Neural progenitor cell (in vitro differentiated cells): ENCODE measurements around the gene RPEL1. TPM values are rescaled to one million over a fixed set of nuclear protein-coding genes. Genes with fewer than 3 reads are reported as not detected.

Experiments used
- DNase-seq: peaks from one replicate; pipeline ENCODE4 v3.0.0-alpha.2; 2016; ENCODE audit warnings: low spot score
- H2AFZ ChIP-seq: fragments of 200-600 bp; sonication (generic); replicated peaks from 2 replicates; pipeline ENCODE4 v1.6.1; 2016; ENCODE audit warnings: antibody characterized with exemption
- H3F3A ChIP-seq: fragments of 200-600 bp; sonication (generic); 2 replicates; pipeline ENCODE4 v1.6.1; 2016; ENCODE audit warnings: antibody characterized with exemption, low read depth
- H3K27ac ChIP-seq: fragments of 200-600 bp; sonication (generic); 2 replicates; pipeline ENCODE4 v1.5.1; 2016; ENCODE audit warnings: mild to moderate bottlenecking
- H3K27me3 ChIP-seq: fragments of 200-600 bp; sonication (generic); 2 replicates; pipeline ENCODE4 v1.6.1; 2016; ENCODE audit warnings: mild to moderate bottlenecking, moderate library complexity
- H3K36me3 ChIP-seq: fragments of 200-600 bp; sonication (generic); 2 replicates; pipeline ENCODE4 v1.5.1; 2016
- H3K4me1 ChIP-seq: fragments of 200-600 bp; sonication (generic); 2 replicates; pipeline ENCODE4 v1.6.1; 2016; ENCODE audit warnings: mixed run types
- H3K4me2 ChIP-seq: fragments of 200-600 bp; sonication (generic); 2 replicates; pipeline ENCODE4 v1.6.1; 2016
- H3K4me3 ChIP-seq: fragments of 200-600 bp; sonication (generic); 2 replicates; pipeline ENCODE4 v1.5.1; 2016
- H3K79me2 ChIP-seq: fragments of 200-600 bp; sonication (generic); 2 replicates; pipeline ENCODE4 v1.6.1; 2016; ENCODE audit warnings: low read depth
- H3K9ac ChIP-seq: fragments of 200-600 bp; sonication (generic); 2 replicates; pipeline ENCODE4 v1.6.1; 2016
- H3K9me3 ChIP-seq: fragments of 200-600 bp; sonication (generic); 2 replicates; pipeline ENCODE4 v1.5.1; 2016; ENCODE audit warnings: low read depth
- H4K20me1 ChIP-seq: fragments of 200-600 bp; sonication (generic); 2 replicates; pipeline ENCODE4 v1.6.1; 2016; ENCODE audit warnings: low read depth
- H3K27ac Mint-ChIP-seq: 3 replicates; pipeline ENCODE4 v1.8.0; 2021; ENCODE audit warnings: mixed read lengths
- H3K27me3 Mint-ChIP-seq: 2 replicates; pipeline ENCODE4 v1.8.0; 2022; ENCODE audit warnings: low read depth, mild to moderate bottlenecking, inconsistent platforms, moderate library complexity, mixed read lengths; ENCODE audit not compliant: insufficient read depth
- H3K36me3 Mint-ChIP-seq: 3 replicates; pipeline ENCODE4 v1.8.0; 2021; ENCODE audit warnings: mixed read lengths
- H3K4me1 Mint-ChIP-seq: 3 replicates; pipeline ENCODE4 v1.8.0; 2021; ENCODE audit warnings: mixed read lengths
- H3K4me3 Mint-ChIP-seq: 3 replicates; pipeline ENCODE4 v1.8.0; 2021; ENCODE audit warnings: mild to moderate bottlenecking, moderate library complexity, mixed read lengths
- H3K9me3 Mint-ChIP-seq: 3 replicates; pipeline ENCODE4 v1.8.0; 2020; ENCODE audit warnings: mixed read lengths
- CTCF ChIP-seq: fragments of 200-600 bp; sonication (generic); IDR thresholded peaks from 2 replicates; pipeline ENCODE4 v1.5.1; 2017; ENCODE audit warnings: antibody characterized with exemption, mild to moderate bottlenecking
- EZH2 ChIP-seq: fragments of 200-600 bp; sonication (generic); IDR thresholded peaks from 2 replicates; pipeline ENCODE4 v1.6.1; 2017; ENCODE audit warnings: antibody characterized with exemption, mild to moderate bottlenecking, moderate library complexity
- EZH2phosphoT487 ChIP-seq: fragments of 200-600 bp; sonication (generic); IDR thresholded peaks from 2 replicates; pipeline ENCODE4 v1.6.1; 2017; ENCODE audit warnings: antibody characterized with exemption
- total RNA-seq: library from RNA; depleted of rRNA; stranded (reverse); fragments of >200 nt; gene quantifications from 2 replicates; pipeline ENCODE4 v1.2.3, GENCODE V29; 2015; ENCODE audit warnings: low replicate concordance

The RPEL1 gene
- total RNA-seq, 1 donor from 2014 or later = not detected

GRCh38 chr10:103291588-103291987 is 45.9 kb downstream of the RPEL1 start:
- Histone ChIP-seq H3K27ac (no peak overlapping the region), H3F3A (no peaks in the 10 kb centered on the region), H3K4me2 (no peak overlapping the region), H2AFZ (no peak overlapping the region), H4K20me1 (no peaks in the 10 kb centered on the region), H3K4me3 (no peak overlapping the region), H3K79me2 (no peaks in the 10 kb centered on the region), H3K9me3 (no peaks in the 10 kb centered on the region), H3K4me1 (no peaks in the 10 kb centered on the region), H3K9ac (no peak overlapping the region), H3K27me3 (no peaks in the 10 kb centered on the region), H3K36me3 (no peaks in the 10 kb centered on the region)
- H3K9me3 Mint-ChIP-seq = no peaks in the 10 kb centered on the region
- no peaks in the 10 kb centered on the region for H3K4me1 Mint-ChIP-seq
- H3K4me3 Mint-ChIP-seq = no peak overlapping the region
- peaks cover 2% of the 10 kb centered on the region for H3K27me3 Mint-ChIP-seq
- DNase-seq = no peak
- H3K36me3 Mint-ChIP-seq = no peaks in the 10 kb centered on the region
- H3K27ac Mint-ChIP-seq = no peak overlapping the region
- TF ChIP-seq CTCF = no peak
- TF ChIP-seq EZH2 = no peak
- no peak for TF ChIP-seq EZH2phosphoT487

- Histone ChIP-seq H3K27ac (no peak overlapping the region), H3K9me3 (no peaks in the 10 kb centered on the region), H3K4me3 (no peak overlapping the region), H4K20me1 (no peaks in the 10 kb centered on the region), H3K9ac (no peak overlapping the region), H3K27me3 (no peaks in the 10 kb centered on the region), H3K4me1 (no peaks in the 10 kb centered on the region), H2AFZ (no peak overlapping the region), H3K79me2 (no peaks in the 10 kb centered on the region), H3K4me2 (no peak overlapping the region), H3F3A (no peaks in the 10 kb centered on the region), H3K36me3 (no peaks in the 10 kb centered on the region)
- H3K36me3 Mint-ChIP-seq = no peaks in the 10 kb centered on the region
- peaks cover 2% of the 10 kb centered on the region for H3K27me3 Mint-ChIP-seq
- no peak for DNase-seq
- TF ChIP-seq EZH2 (no peak), EZH2phosphoT487 (no peak), CTCF (no peak)
- no peak overlapping the region for H3K4me3 Mint-ChIP-seq
- H3K4me1 Mint-ChIP-seq = no peaks in the 10 kb centered on the region
- no peaks in the 10 kb centered on the region for H3K9me3 Mint-ChIP-seq
- H3K27ac Mint-ChIP-seq = no peak overlapping the region
These were observed 49.8 kb downstream of the RPEL1 start for GRCh38 chr10:103295374-103296015.

Other genes starting within 250 kb of the RPEL1 start
- gene NT5C2, start 52.6 kb upstream of the RPEL1 start, total RNA-seq = 63.6 and 87.2 TPM in 2 replicates
- 9.7 and 9.8 TPM in 2 replicates for gene INA, start 31.3 kb downstream of the RPEL1 start, total RNA-seq
- gene PCGF6, start 105.3 kb downstream of the RPEL1 start, total RNA-seq = 22.5 and 28.8 TPM in 2 replicates
- gene TAF5, start 122.1 kb downstream of the RPEL1 start, total RNA-seq = 19.0 and 22.7 TPM in 2 replicates
- gene ATP5MK, start 150.6 kb downstream of the RPEL1 start, total RNA-seq = 166 and 324 TPM in 2 replicates
- 42.8 and 44.1 TPM in 2 replicates for gene PDCD11, start 150.7 kb downstream of the RPEL1 start, total RNA-seq
- gene CALHM2, start 206.5 kb downstream of the RPEL1 start, total RNA-seq = 2.1 TPM in 1 of 2 replicates, not detected in the other
- 0.06 TPM in 1 of 2 replicates, not detected in the other for gene CALHM1, start 213.0 kb downstream of the RPEL1 start, total RNA-seq
- not detected in 2 replicates for gene CALHM3, start 233.4 kb downstream of the RPEL1 start, total RNA-seq
- 0.06 and 1.5 TPM in 2 replicates for gene NEURL1, start 247.8 kb downstream of the RPEL1 start, total RNA-seq